HFFc6 (cell line): ENCODE measurements around the gene SRBD1. TPM values are rescaled to one million over a fixed set of nuclear protein-coding genes. Genes with fewer than 3 reads are reported as not detected.

Experiments used
- DNase-seq: peaks from one replicate; pipeline ENCODE4 v3.0.0-alpha.2; 2018
- H3K27ac Mint-ChIP-seq: 2 replicates; pipeline ENCODE4 v1.8.0; 2020; ENCODE audit warnings: mild to moderate bottlenecking, mixed read lengths
- H3K27me3 Mint-ChIP-seq: 2 replicates; pipeline ENCODE4 v1.8.0; 2021; ENCODE audit warnings: mild to moderate bottlenecking, moderate library complexity, mixed read lengths; ENCODE audit not compliant: insufficient read depth
- H3K36me3 Mint-ChIP-seq: 2 replicates; pipeline ENCODE4 v1.8.0; 2021; ENCODE audit warnings: low read depth, mixed read lengths
- H3K4me1 Mint-ChIP-seq: 2 replicates; pipeline ENCODE4 v1.8.0; 2020; ENCODE audit warnings: low read depth, mixed read lengths
- H3K4me3 Mint-ChIP-seq: 2 replicates; pipeline ENCODE4 v1.8.0; 2020; ENCODE audit warnings: mild to moderate bottlenecking, moderate library complexity, mixed read lengths
- H3K9me3 Mint-ChIP-seq: 2 replicates; pipeline ENCODE4 v1.8.0; 2020; ENCODE audit warnings: mild to moderate bottlenecking, mixed read lengths
- CTCF ChIP-seq: fragments of 200-600 bp; sonication (generic); IDR thresholded peaks from 2 replicates; pipeline ENCODE4 v1.5.0; 2021; ENCODE audit warnings: antibody characterized with exemption, mild to moderate bottlenecking
- total RNA-seq, 6 experiments: library from RNA; stranded (reverse); fragmentation: NEBNext Ultra II Directional; extraction: Animal tissue kit (Norgen Biotek cat#: 25700); gene quantifications; 2 replicates in 1 of 6; 3 replicates in 5 of 6; pipeline ENCODE4 v1.2.3, GENCODE V29; 2021

The SRBD1 gene
- total RNA-seq, 6 experiments from 2014 or later = 9.5 to 13.6 (median 12.4) TPM

GRCh38 chr2:45409677-45410076, 201.4 kb downstream of the SRBD1 start:
- TF ChIP-seq CTCF = no peak
- H3K4me1 Mint-ChIP-seq = peaks cover 8% of the 10 kb centered on the region; the same call in 1 of the 2 replicates
- H3K4me3 Mint-ChIP-seq = no peak overlapping the region
- no peaks in the 10 kb centered on the region for H3K9me3 Mint-ChIP-seq
- no peak overlapping the region for H3K27ac Mint-ChIP-seq
- no peaks in the 10 kb centered on the region for H3K27me3 Mint-ChIP-seq
- peaks cover 6% of the 10 kb centered on the region for H3K36me3 Mint-ChIP-seq
- no peak for DNase-seq

GRCh38 chr2:45406621-45407020, 204.4 kb downstream of the SRBD1 start:
- Mint-ChIP-seq H3K36me3 (peaks cover 6% of the 10 kb centered on the region), H3K27me3 (no peaks in the 10 kb centered on the region), H3K4me3 (no peak overlapping the region), H3K27ac (no peak overlapping the region), H3K4me1 (no peaks in the 10 kb centered on the region), H3K9me3 (no peaks in the 10 kb centered on the region)
- no peak for DNase-seq
- no peak for TF ChIP-seq CTCF

- Mint-ChIP-seq H3K4me3 (no peak overlapping the region), H3K4me1 (no peaks in the 10 kb centered on the region), H3K9me3 (no peaks in the 10 kb centered on the region), H3K27ac (no peak overlapping the region), H3K27me3 (no peaks in the 10 kb centered on the region), H3K36me3 (no peaks in the 10 kb centered on the region)
- no peak for TF ChIP-seq CTCF
- DNase-seq = no peak
These were observed 206.2 kb downstream of the SRBD1 start for GRCh38 chr2:45404807-45405297.

GRCh38 chr2:45403036-45403435, 208.0 kb downstream of the SRBD1 start:
- Mint-ChIP-seq H3K36me3 (no peaks in the 10 kb centered on the region), H3K27me3 (no peaks in the 10 kb centered on the region), H3K4me3 (no peak overlapping the region), H3K4me1 (no peaks in the 10 kb centered on the region), H3K9me3 (no peaks in the 10 kb centered on the region), H3K27ac (no peak overlapping the region)
- TF ChIP-seq CTCF = no peak
- DNase-seq = no peak

GRCh38 chr2:45401431-45401922, 209.6 kb downstream of the SRBD1 start:
- no peaks in the 10 kb centered on the region for H3K4me1 Mint-ChIP-seq
- DNase-seq = no peak
- no peaks in the 10 kb centered on the region for H3K27me3 Mint-ChIP-seq
- no peak for TF ChIP-seq CTCF
- H3K36me3 Mint-ChIP-seq = no peaks in the 10 kb centered on the region
- no peaks in the 10 kb centered on the region for H3K9me3 Mint-ChIP-seq
- H3K4me3 Mint-ChIP-seq = no peak overlapping the region
- H3K27ac Mint-ChIP-seq = no peak overlapping the region
